GOT3 (cell line): ENCODE measurements around the gene SUN5.

Source experiments
- DNase-seq: peaks from one replicate; lab custom pipeline; 2025; ENCODE audit warnings: mixed read lengths; lab: John Stamatoyannopoulos, UW

The SUN5 gene

GRCh38 chr20:32995802-32996201 is 8.4 kb downstream of the SUN5 start:
- DNase-seq, result no peak

DNA sequence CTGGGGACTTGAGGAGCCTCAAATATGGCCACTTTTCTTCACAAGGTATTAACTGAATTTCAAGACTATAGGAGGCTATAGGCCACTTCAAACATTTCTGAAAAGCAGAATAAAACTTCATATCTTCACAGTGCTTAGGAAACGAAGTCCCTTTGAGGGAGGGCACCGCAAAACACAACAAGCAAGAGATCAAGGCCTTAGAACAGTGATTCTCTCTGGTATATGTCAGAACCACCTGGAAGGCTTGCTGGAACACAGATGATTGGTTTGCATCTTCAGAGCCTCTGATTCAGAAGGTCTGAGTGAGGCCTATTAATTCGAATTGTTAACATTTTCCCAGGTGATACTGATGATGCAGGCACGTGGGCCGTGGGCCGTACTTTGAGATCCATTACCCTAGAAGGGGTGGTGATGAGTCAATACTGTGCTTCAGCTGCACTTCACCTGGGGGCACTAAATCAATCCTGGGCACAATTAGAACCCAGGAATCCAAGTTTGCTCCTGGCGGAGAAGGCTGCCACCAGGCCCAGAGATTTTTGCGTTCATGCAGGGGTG is 10.7 kb downstream of the SUN5 start:
- no peak for DNase-seq

DNA sequence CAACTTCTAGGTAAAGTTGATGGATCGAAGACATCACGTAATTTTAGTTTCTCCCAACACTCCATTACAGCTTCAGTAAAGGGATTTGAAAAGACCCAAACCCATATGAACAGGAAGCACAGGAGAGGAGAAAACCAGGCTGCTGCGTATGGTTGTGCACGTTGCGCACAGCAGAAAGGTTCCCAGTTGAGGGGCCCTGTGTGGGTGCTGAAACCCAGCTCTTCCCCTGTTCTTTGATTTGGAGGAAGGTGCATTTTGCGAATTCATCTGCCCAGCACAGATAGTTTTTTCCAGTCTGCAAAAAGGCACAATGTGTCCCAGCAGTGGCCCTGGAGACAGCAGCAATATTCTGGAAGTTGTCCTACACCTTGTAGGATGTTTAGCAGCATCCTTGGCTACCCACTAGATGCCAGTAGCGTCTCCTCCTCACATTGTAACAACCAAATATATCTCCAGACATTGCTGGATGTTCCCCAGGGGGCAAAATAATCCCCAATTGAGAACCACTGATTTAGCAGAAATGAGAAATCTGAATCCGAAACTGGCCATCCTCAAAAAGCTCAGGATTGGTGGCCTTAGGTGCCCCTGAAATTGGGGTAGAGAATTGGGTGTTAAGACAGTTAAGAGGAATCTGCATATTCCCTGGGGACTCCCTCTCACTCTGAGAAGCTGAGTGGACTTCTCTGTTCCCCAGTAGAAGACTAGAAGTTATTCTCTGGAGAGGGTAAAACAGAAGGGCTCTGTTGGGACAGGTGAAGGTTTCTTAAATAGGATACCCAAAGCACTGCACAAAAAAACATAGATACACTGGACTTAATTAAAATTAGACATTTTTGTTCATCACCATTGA is 12.2 kb downstream of the SUN5 start:
- no peak for DNase-seq

- no peak for DNase-seq
Observed at GRCh38 chr20:32991383-32991782, 12.8 kb downstream of the SUN5 start.

- no peak for DNase-seq
Observed at GRCh38 chr20:32990426-32990825, 13.8 kb downstream of the SUN5 start.

GRCh38 chr20:32989507-32990283 is 14.5 kb downstream of the SUN5 start:
- DNase-seq, result no peak

DNA sequence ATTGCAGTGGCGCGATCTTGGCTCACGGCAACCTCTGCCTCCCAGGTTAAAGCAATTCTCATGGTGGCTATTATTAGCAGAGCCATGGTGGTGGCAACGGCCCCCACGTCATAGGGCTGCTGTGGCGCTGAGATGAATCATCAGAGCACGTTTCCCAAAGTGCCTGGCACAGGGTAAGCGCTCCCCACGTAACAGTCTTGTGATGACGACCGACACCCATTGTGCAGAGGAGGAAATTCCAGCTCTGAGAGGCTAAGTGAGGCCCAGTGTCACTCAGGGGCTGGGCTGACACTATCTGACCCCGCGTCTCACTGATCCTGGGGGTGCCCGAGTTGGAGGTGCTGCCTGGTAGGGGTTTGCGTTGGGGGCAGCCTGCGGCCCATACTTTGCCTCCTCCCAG is 16.2 kb downstream of the SUN5 start:
- DNase-seq, result no peak

GRCh38 chr20:32987044-32987825 is 17.0 kb downstream of the SUN5 start:
- no peak for DNase-seq

DNA sequence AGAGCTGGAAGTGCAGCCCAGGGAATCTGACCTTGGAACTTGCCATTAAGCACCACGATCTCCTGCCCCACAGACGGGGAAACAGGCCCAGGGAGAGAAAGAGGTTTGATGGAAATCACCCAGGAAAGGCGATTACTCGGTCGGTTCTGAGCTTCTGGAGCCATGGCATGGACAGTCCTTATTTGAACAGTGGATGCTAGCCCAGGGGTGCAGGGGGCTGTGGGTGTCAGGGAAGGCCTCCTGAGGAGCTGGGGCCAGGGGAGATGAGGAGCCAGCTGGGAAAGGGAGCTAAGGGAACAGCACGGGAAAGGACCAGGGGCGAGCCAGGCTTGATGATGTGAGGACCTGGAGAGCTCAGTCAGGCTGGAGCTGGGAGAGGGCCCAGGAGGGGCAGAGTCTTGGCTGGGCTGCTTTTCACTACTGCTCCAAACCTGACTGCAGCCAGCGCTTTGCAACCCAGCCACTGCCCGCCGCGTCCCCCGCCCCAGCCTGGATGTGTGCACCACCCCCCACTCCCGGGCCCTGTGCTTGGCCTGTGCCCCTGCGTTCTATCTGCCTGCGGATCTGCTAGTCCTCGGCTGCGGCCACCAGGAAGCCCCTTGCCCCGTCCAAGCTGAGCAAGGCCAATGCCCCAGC is 17.8 kb downstream of the SUN5 start:
- no peak for DNase-seq

- no peak for DNase-seq
Observed at GRCh38 chr20:32985596-32985995, 18.6 kb downstream of the SUN5 start.

- no peak for DNase-seq
Observed at GRCh38 chr20:32984631-32985354, 19.4 kb downstream of the SUN5 start.

GRCh38 chr20:32984196-32984595 is 20.0 kb downstream of the SUN5 start:
- no peak for DNase-seq

DNA sequence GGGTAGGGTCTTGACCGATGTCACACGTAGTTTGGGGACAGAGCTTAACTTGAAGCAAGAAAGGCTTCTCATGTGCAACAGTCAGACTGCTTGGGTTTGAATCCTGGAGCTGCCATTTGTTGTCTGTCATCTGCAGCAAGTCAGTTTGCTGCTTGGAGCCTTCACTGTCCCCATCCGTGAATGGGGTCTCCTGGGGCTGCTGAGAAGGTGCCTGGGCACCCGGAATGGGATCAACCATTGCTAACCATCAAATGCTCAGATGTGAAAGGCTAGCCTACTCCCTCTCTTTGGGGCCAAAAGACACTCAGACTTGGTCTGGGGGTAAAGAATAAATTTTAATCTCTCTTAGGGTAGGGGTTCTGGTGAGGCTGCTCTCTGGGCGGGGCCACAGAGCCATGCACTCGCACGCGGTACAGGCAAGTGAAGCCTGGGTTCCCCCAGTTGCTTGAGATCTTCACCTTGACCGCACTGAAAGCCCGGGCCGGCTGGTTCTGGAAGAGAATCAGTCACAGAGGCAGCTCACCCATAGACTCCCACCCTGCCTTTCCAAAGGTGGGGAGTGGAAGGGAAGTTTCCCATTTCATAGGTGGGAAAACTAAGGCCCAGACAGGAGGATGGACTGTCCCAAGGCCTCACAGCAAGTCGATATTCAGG is 20.6 kb downstream of the SUN5 start:
- DNase-seq, result no peak

GRCh38 chr20:32982617-32983458 is 21.4 kb downstream of the SUN5 start:
- no peak for DNase-seq

DNA sequence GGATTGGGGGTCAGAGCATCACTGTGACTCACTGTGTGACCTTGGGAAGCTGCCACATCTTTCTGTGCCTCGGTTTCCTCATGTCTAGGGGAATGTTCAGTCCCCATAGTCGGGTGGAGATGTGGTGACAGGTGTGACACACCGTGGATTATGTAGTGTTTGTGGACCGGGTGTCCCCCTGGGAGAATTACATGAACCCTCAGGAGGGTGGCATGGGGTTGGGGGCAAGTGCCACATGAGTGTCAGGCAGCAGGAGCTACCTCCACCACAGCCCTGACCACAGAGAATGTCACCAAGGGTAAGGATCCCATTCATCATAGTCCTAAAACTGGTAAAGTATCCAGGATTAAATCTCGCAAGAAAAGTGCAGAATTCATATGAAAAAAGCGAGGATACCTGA is 23.2 kb downstream of the SUN5 start:
- no peak for DNase-seq

- no peak for DNase-seq
Observed at GRCh38 chr20:32980131-32980941, 23.9 kb downstream of the SUN5 start.

DNA sequence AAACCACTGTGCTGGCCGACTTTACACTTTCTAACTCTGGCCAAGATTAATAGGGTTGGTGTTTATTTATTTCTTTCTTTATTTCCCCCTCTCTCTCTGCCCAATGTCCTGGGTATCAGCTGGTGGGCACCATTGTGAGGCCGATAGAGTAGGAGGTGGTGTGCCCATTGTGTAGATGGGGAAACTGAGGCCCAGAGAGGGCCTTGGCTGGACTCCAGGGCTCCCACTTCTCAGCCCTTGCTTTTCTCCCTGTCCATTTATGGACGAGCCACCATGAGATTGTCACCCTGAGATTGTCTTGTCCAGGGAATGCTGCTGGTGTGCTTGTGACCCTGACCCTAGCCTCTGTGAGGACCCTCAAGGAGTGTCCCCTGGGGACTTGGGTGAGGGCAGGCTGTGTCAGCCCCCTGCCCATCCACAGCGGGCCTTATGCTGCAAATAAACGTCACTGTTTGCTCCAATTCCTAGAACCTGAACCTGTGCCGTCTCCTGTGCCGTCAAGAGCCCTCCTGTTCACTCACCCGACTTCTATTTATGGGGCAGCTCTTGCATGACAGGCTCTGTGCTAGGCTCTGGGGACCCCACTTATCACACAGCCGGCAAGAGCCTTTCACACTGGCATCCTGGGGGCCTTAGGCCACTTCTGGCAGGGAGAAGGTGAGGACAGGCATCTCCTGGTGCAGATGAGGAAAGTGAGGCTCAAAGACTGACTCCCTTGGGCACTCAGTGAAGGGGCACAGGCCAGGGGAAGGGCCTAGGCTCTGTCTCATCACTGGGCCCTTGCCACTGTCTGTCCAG is 24.8 kb downstream of the SUN5 start:
- DNase-seq, result no peak

DNA sequence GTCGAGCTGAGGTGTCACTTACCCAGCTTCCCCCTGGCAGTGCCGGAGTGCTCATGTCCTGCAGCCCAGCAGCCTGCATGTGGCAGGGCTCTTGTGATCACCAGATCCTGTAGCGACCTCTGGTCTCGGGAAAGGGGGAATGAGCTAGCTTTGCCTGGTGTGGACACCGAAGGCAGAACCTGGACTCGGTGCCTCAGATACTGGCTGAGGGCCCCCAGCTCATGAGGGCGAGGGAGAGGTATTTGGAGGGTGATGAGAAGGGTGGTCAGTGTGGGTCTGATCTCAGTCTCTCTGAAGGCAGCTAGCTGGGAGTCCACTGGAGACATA is 26.3 kb downstream of the SUN5 start:
- no peak for DNase-seq
